Calu3 (cell line): ENCODE results near the gene SV2C. TPM values are rescaled to one million over a fixed set of nuclear protein-coding genes. Genes with fewer than 3 reads are reported as not detected.

Experiments
- BruUV-seq: library from RNA; stranded (reverse); fragments of 400-500 nt; replicated peaks from 2 replicates; lab custom pipeline; 2021; lab: Mats Ljungman, UMichigan
- CTCF ChIA-PET: fragments of 300-600 bp; sonication (Branson Sonifier 250); formaldehyde crosslinking; loops from one replicate; lab custom pipeline; 2022; ENCODE audit warnings: antibody characterized with exemption; lab: Charles Lee
- DNase-seq: peaks from one replicate; pipeline ENCODE4 v3.0.0; 2022
- H3K27ac Mint-ChIP-seq: one replicate; pipeline ENCODE4 v1.8.0; 2022; ENCODE audit warnings: mixed read lengths; ENCODE audit not compliant: unreplicated experiment
- H3K27me3 Mint-ChIP-seq: one replicate; pipeline ENCODE4 v1.8.0; 2022; ENCODE audit warnings: mixed read lengths; ENCODE audit not compliant: unreplicated experiment
- H3K36me3 Mint-ChIP-seq: one replicate; pipeline ENCODE4 v1.8.0; 2022; ENCODE audit warnings: mild to moderate bottlenecking, moderate library complexity, mixed read lengths; ENCODE audit not compliant: insufficient read depth, unreplicated experiment
- H3K4me1 Mint-ChIP-seq: one replicate; pipeline ENCODE4 v1.8.0; 2022; ENCODE audit warnings: mild to moderate bottlenecking, low read depth, mixed read lengths; ENCODE audit not compliant: unreplicated experiment
- H3K4me3 Mint-ChIP-seq: one replicate; pipeline ENCODE4 v1.8.0; 2022; ENCODE audit warnings: mild to moderate bottlenecking, low read depth, moderate library complexity, mixed read lengths; ENCODE audit not compliant: unreplicated experiment
- H3K9me3 Mint-ChIP-seq: one replicate; pipeline ENCODE4 v1.8.0; 2022; ENCODE audit warnings: low read depth, mixed read lengths; ENCODE audit not compliant: unreplicated experiment
- CTCF ChIP-seq: fragments of 200-600 bp; IDR thresholded peaks from one replicate; pipeline ENCODE4 v1.8.0; 2022; ENCODE audit warnings: antibody characterized with exemption; ENCODE audit not compliant: unreplicated experiment
- intact Hi-C: fragments of 100-400 bp; cut with micrococcal nuclease; formaldehyde crosslinking; loops from one replicate; pipeline ENCODE4 v1.10.0; 2022; ENCODE audit not compliant: unreplicated experiment
- total RNA-seq: library from RNA; stranded (reverse); gene quantifications from 2 replicates; pipeline ENCODE4 v1.2.3, GENCODE V29; 2022

Gene SV2C
- total RNA-seq, 1 experiment from 2014 or later, result 0.90 TPM

DNA sequence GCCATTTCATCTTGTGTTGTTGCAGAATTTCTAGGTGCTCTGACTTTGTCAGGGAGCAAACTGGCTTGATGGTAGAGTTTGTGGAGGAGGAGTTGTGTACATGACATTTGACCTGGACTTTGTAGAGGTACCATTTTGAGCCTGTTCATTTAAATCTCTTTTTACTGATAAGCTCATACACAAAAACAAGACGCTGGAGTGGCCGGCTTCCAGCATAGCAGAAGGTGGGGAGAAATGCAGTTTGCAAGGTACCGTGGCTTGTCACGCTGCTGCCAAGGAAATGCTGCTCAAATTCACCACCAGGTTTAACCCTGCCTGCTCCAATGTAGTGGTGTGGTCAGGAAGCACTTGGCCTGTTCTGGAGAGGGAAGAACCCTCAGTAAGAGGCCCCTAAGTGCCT is 301.0 kb downstream of the SV2C start:
- no peaks in the 10 kb centered on the region for H3K9me3 Mint-ChIP-seq
- no peak for DNase-seq
- H3K4me3 Mint-ChIP-seq, result no peak overlapping the region
- H3K4me1 Mint-ChIP-seq, result peaks cover 23% of the 10 kb centered on the region
- intact Hi-C loops, result no loop called here
- no peaks in the 10 kb centered on the region for H3K36me3 Mint-ChIP-seq
- CTCF ChIA-PET, result no interaction called here
- TF ChIP-seq CTCF, result no peak
- no peak overlapping the region for H3K27ac Mint-ChIP-seq
- no TSS peak for BruUV-seq
- H3K27me3 Mint-ChIP-seq, result no peaks in the 10 kb centered on the region

GRCh38 chr5:76384705-76385104 is 301.5 kb downstream of the SV2C start:
- no TSS peak for BruUV-seq
- no peak for TF ChIP-seq CTCF
- Mint-ChIP-seq H3K4me3 (no peak overlapping the region), H3K9me3 (no peaks in the 10 kb centered on the region), H3K27ac (no peak overlapping the region), H3K4me1 (peaks cover 28% of the 10 kb centered on the region), H3K27me3 (no peaks in the 10 kb centered on the region), H3K36me3 (no peaks in the 10 kb centered on the region)
- CTCF ChIA-PET, result no interaction called here
- DNase-seq, result no peak
- intact Hi-C loops, result loop anchor here (5.0 kb wide), 1 partner anchor 112 kb away; no protein-coding TSS in a partner anchor

GRCh38 chr5:76385540-76385939 is 302.4 kb downstream of the SV2C start:
- intact Hi-C loops, result loop anchor here (5.0 kb wide), 1 partner anchor 113 kb away; no protein-coding TSS in a partner anchor
- no peak for TF ChIP-seq CTCF
- CTCF ChIA-PET, result no interaction called here
- no TSS peak for BruUV-seq
- Mint-ChIP-seq H3K4me1 (peaks cover 33% of the 10 kb centered on the region), H3K36me3 (no peaks in the 10 kb centered on the region), H3K4me3 (no peak overlapping the region), H3K27me3 (no peaks in the 10 kb centered on the region), H3K27ac (no peak overlapping the region), H3K9me3 (no peaks in the 10 kb centered on the region)
- DNase-seq, result no peak

DNA sequence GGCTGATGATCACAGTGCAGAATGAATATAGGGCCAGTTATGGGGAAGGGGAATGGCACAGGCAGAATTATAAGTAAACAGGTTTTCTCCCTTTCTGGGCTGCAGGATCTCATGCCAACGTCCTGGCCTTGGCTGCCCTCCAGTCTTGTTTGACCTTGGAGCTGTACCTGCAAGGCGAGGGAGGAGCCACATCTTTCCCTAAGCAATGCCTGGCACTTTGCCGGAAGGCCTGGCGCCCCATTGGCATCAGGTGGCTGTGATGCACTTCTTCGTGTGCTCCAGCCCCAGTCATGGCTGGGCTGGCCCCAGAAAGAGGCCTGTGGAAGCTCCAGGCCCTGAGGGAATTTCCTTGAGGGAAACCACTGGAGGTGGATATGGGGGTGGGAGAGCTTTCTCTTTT is 303.2 kb downstream of the SV2C start:
- Mint-ChIP-seq H3K36me3 (no peaks in the 10 kb centered on the region), H3K4me3 (no peak overlapping the region), H3K27me3 (no peaks in the 10 kb centered on the region), H3K27ac (no peak overlapping the region), H3K4me1 (peaks cover 33% of the 10 kb centered on the region), H3K9me3 (no peaks in the 10 kb centered on the region)
- BruUV-seq, result no TSS peak
- intact Hi-C loops, result loop anchor here (5.0 kb wide), 1 partner anchor 114 kb away; no protein-coding TSS in a partner anchor
- DNase-seq, result peak; percentile 31
- no peak for TF ChIP-seq CTCF
- CTCF ChIA-PET, result interaction anchor here (1.3 kb wide), 1 partner anchor 158 kb away, joined by 3 read pairs; no protein-coding TSS in a partner anchor
